HS-5 (cell line): ENCODE measurements around the gene CRTAC1.
"Not testable (repeated sequence)": the region's sequence is repeated elsewhere in the genome, so short reads cannot be mapped to it uniquely, and the experiment has no call there.

Source experiments
- DNase-seq: peaks from one replicate; pipeline ENCODE4 v3.0.0-alpha.2; 2012; ENCODE audit warnings: low read depth

Gene CRTAC1

GRCh38 chr10:97869091-97870042 lies 161.1 kb downstream of the CRTAC1 start:
- DNase-seq: peak; percentile 63

GRCh38 chr10:97868134-97868685 lies 162.2 kb downstream of the CRTAC1 start:
- no peak for DNase-seq

GRCh38 chr10:97867220-97867800 lies 163.1 kb downstream of the CRTAC1 start:
- no peak for DNase-seq

- no peak for DNase-seq
Measured at GRCh38 chr10:97866524-97867219, 163.7 kb downstream of the CRTAC1 start.

- no peak for DNase-seq
Measured at GRCh38 chr10:97865488-97865887, 164.9 kb downstream of the CRTAC1 start.

GRCh38 chr10:97863808-97864207 lies 166.6 kb downstream of the CRTAC1 start:
- no peak for DNase-seq

GRCh38 chr10:97861924-97862323 lies 168.5 kb downstream of the CRTAC1 start:
- no peak for DNase-seq

- DNase-seq: peak; percentile 48
Measured at GRCh38 chr10:97861097-97861750, 169.2 kb downstream of the CRTAC1 start.

- DNase-seq: no peak
Measured at GRCh38 chr10:97858001-97858439, 172.4 kb downstream of the CRTAC1 start.

GRCh38 chr10:97854743-97855142 lies 175.7 kb downstream of the CRTAC1 start:
- no peak for DNase-seq

GRCh38 chr10:97852840-97853405 lies 177.5 kb downstream of the CRTAC1 start:
- DNase-seq: no peak

GRCh38 chr10:97852277-97852676 lies 178.1 kb downstream of the CRTAC1 start:
- DNase-seq: no peak

GRCh38 chr10:97851341-97852001 lies 178.9 kb downstream of the CRTAC1 start:
- DNase-seq: no peak

GRCh38 chr10:97850446-97850845 lies 180.0 kb downstream of the CRTAC1 start:
- no peak for DNase-seq

GRCh38 chr10:97849687-97850402 lies 180.6 kb downstream of the CRTAC1 start, which contains the start of gene GOLGA7B:
GOLGA7B (plus strand) TSS chr10:97849843; CDS start chr10:97850304, 461 bp downstream.
- no peak for DNase-seq

GRCh38 chr10:97849103-97849686 lies 181.2 kb downstream of the CRTAC1 start:
- no peak for DNase-seq

- no peak for DNase-seq
Measured at GRCh38 chr10:97844678-97845077, 185.7 kb downstream of the CRTAC1 start.

- not testable (repeated sequence) for DNase-seq
Measured at GRCh38 chr10:97843972-97844371, 186.4 kb downstream of the CRTAC1 start.

- DNase-seq: no peak
Measured at GRCh38 chr10:97843281-97843671, 187.1 kb downstream of the CRTAC1 start.
